Activated CD8-positive, alpha-beta memory T cell treated with anti-CD3 and anti-CD28 coated beads for 48 hours (primary cell): ENCODE data around the gene UNKL.
A peak's percentile ranks its signal among the peaks of the same experiment; 100 is the strongest.

ENCODE experiments used
- DNase-seq, 3 experiments: peaks; one replicate each; pipeline ENCODE4 v3.0.0-alpha.2; 2020; ENCODE audit warnings: low read depth in 2 of 3, low spot score in 2 of 3

The UNKL gene, protein sequence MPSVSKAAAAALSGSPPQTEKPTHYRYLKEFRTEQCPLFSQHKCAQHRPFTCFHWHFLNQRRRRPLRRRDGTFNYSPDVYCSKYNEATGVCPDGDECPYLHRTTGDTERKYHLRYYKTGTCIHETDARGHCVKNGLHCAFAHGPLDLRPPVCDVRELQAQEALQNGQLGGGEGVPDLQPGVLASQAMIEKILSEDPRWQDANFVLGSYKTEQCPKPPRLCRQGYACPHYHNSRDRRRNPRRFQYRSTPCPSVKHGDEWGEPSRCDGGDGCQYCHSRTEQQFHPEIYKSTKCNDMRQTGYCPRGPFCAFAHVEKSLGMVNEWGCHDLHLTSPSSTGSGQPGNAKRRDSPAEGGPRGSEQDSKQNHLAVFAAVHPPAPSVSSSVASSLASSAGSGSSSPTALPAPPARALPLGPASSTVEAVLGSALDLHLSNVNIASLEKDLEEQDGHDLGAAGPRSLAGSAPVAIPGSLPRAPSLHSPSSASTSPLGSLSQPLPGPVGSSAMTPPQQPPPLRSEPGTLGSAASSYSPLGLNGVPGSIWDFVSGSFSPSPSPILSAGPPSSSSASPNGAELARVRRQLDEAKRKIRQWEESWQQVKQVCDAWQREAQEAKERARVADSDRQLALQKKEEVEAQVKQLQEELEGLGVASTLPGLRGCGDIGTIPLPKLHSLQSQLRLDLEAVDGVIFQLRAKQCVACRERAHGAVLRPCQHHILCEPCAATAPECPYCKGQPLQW

DNA sequence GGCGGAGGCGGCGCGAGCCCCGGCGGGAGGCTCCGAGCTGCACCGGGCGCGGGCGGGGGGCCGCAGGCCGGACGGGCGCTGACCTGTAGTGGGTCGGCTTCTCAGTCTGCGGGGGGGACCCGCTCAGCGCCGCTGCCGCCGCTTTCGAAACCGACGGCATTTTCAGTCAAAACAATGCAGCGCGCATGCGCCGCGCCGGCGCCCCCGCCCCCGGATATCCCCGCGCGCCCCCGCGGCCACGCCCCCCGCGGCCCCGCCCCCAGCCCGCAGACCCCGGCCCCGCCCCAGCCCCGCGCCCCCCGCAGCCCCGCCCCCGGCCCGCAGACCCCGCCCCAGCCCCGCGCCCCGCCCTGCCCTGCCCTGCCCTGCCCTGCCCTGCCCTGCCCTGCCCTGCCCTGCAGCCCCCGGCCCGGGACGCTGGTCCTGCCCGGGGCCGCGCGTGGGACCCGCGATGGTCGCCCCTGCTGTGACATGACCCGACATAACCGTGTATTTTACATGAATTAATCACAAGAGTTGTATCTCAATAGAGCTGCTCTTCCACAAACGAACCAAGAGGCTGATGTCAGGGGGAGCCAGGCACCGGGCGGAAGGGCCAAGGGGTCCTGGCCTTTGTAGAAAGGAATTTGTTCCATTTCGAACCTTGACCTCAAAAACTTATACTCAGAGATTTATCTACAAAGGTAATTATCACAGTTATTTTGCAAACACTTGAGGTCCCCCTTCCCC lies at the start of gene UNKL:
Gene UNKL, minus strand, starts transcription at position 173 of the 729 bp plus-strand sequence. Its CDS starts 13 bp downstream, at position 160.
- DNase-seq, result peak; percentile 55 to 74 (median 56)

DNA sequence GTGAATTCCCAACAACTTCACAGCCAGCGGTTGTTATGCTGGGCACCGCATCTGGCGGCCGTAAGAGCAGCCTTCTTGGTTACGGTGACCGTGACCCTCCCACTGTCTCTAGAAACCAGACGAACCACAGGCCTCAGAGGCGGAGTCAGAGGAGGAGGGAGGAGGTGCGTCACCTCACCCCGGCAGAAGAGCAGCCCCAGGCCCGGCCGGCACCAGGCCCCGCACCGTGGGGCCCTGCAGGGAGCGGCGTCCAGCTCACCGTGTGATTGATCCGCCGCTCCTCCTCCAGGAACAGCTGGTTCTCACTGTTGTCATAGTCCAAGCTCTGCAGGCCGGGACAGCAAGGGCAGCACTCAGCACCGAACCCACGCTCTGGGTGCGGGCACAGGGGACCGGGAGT lies 46.6 kb upstream of the UNKL start:
- DNase-seq, result no peak

DNA sequence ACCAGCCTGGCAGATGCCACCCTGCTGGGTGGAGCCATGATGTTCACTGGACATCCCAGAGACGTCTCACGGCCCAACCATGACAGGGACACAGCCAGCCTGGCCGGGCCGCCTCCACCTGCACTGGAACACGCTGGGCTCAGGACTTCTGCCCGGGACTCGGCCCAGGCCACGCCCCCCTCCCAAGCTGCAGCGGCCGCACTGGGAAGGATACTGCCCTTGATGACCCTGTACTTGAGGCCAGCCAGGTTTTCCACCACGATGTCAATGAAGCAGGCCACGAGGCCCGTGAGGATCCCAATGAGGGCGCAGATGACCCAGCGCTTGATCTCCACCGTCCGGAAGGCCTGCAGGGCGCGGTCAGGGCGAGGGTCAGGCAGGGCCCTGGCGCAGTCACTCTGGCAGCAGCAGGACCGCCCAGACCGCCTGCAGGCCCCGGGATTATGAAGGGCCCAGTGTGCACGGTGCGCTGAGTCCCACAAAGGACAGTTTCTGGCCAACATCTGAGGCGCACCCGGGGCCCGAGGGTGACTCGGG lies 46.2 kb upstream of the UNKL start:
- DNase-seq, result no peak

DNA sequence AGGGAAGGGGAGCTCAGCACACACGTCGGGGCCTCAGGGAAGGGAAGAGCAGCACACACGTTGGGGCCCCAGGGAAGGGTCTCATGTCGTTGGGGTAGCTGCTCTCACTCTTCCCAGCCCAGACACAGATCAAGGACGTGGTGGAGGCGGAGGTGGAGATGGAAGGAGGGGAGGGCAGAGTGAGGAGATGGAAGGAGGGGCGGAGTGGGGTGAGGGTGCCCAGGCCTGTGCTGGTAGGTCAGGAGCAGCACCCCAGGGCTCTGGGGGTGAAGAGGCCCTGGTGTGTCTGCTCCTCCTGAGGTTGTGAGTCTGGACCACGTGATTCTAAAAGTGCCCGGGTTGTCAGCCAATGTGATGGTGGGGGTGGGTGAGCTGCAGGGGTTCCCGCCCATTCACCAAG lies 45.5 kb upstream of the UNKL start:
- DNase-seq, result no peak

DNA sequence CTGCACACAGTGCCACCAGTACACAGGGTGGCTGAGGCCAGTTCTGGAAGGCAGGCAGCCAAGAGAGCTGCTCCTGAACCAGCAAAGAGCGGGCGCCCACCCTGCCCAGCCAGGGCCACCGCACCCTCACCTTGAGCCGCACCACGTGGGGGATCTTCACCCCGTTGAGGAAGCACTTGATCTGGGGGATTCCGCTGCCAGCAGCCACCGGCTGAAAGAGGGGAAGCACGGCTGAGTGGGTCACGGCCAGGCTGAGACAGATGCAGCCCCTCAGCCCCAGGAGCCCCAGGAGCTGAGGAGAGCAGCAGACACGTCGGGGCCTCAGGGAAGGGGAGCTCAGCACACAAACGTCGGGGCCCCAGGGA lies 44.5 kb upstream of the UNKL start:
- DNase-seq, result no peak

DNA sequence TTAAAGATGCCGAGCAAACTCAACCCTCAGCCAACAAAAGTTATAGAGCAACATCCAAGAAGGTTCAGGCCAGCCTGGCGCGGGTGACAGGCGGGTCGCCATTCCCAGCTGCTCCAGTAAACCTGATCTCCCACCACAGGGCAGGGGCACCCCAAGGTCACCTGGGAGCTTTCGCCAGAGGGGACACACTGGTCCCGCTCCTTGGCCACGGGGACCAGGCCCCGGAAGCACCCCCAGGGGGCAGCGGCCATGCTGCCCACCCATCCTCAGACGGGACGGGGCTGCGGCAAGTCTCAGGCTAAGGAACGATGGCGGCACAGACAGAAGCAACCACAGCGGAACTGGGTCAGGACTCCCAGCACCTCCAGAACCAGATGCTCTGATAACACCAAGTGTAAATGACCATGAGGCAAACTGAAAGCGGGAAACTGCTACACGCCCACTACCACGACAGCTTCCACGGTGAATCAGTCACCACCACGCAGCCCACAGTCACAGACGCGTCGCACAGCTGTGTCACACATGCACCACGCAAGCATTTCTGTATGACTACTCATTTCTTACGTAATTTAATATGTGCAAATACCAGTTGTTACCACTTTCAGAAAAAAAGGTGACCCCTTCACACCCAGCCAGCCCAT lies 44.0 kb upstream of the UNKL start:
- DNase-seq, result peak in 1 of 3 experiments; percentile 17

DNA sequence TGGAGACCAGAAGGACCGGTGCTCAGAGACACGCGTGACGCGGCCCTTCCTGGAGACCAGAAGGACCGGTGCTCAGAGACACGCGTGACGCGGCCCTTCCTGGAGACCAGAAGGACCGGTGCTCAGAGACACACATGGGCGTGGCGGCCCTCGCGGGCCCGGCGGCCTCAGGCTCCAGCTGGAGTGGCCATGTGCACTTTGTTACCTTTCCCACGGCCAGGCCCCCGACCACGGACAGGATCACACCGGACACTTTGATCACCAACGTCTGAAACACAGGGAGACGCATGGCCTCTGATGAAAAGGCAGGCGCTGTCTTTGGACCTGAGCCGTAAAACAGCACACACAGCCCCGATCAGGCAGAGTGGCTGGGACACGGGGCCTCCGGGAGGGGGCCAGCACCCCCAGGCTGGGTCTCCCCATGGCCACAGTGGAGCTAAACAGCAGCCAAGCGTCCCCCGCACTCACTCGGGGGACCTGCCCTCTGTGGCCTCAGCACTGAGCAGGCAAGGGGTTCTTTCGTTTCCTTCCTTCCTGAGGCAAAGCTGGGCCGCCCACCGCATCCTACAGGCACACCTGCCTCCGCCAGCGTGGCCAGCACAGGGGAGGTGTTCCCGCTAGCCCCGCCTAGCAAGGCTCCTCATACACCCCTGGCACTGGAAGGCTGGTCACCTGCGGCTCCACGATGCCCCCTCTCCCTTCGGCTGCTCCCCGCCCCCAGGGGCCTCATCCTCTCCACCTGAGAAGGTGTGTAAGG lies 43.2 kb upstream of the UNKL start:
- DNase-seq, result no peak

DNA sequence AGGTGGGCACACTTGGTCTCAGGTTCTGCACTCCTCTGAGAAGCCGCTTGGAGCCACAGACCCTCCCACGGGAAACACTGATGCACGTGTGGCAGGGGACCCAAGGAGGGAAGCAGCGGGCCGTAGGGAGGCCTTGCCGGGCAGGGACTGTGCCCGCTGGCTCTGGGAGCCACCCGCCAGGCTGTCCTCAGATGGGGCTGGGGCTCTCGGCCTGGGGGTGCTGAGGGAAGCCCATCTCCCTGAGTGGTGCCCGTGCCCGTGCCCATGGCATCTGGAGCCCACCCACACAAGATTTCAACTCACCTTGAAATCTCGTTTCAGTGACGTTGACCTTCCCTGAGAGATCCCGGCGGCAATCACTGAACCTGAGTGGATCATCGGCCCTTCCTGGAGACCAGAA lies 42.4 kb upstream of the UNKL start:
- DNase-seq, result no peak

DNA sequence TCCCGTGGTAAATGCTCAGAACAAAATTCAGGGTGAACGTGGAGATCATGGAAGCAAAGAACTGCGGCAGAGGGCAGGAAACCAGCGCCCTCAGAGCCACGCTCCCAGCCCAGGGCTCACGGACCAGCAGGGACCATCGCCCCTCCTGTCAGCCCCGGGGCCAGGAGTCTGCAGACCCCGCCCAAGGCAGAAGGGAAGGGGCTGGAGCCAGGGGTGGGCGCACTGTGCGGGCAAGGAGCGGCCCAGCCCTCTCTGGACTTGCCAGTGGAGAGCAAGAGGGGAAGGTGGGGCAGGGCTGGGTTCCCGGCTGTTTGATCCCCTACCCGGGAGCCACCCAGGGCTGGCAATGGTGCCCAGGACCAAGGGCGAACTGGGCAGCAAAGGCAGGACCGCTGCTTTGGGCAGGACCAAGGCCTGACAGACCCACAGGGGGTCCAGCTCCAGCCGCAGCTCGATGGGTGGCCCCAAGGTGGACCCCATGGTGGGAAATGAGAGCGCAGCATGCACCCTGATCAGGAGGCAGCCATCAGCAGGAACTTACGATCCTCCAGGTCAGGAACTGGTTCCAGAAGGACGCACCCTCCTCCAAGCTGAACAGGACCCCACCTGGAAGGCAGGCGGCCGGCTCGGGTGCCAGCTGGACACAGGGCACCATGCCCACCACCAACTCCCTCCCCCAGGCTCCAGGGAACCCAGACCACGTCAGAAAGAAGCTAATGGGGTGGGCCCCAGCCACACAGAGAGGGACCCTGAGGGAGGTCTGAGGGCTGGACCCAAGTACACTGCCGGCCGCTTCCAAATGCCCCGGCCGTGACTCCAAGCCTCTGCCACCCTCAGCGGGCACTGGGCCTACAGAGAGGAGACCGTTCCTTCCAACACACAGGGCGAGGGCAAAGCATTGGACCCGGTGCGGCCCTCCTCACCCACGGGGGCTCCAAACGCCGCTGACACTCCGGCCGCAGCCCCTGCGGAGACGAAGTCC lies 41.0 kb upstream of the UNKL start:
- no peak for DNase-seq

DNA sequence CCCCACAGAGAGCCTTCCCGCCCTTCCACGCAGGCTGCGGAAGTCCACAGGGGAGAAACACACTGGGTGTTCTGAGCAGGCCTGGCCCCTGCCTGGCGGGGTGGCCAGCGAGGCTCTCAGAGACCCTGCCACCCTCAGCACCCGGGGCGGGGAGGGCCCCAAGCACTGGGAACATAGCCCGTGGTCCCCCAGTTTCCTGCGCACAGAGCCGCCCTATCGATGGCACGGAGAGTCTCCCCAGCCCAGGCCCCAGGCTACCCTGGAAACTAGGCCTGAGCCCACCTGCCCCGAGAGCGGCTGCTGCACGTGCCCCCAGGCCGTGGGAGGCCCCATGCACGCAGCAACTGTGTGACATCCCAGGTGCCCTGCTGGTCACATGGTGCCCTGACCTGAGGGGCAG lies 40.1 kb upstream of the UNKL start:
- DNase-seq, result no peak

DNA sequence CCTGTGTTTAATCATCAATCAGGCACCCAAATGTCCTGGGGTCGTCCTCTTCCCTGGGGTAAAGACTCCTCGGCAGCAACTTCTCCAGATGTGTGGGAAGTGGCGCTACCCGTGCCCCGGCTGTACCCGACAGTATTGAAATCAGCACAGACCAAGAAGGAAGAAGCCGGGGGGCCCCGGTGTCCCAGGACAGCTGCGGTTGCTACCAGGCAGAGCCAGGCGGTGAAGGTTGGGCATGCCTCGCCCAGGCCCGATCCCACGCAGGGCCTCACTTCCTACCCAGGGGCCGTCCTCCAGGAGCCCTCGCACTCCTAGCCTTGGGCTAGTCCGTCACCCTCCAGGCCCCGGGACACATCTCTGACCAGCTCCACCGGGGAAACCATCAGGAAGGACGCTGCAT lies 38.8 kb upstream of the UNKL start:
- DNase-seq, result no peak

DNA sequence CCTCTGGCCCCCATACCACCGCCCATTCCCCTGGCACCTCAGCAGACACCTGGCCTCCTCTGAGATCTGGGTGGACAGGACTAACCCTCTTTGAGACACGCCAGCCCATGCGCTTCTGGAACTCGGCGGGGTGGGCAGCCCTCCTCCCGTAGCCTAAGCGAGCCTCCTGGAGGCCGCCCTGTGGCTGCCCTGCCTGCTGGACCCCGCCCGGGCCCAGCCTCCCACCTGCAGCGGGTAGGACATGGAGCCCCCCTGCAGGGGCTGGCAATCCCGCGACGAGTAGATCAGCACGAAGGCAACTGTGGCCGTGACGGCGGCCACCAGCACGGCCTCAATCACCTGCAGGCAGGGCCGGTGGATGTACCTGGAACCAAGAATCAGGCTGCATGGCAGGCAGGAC lies 38.0 kb upstream of the UNKL start:
- DNase-seq, result no peak

DNA sequence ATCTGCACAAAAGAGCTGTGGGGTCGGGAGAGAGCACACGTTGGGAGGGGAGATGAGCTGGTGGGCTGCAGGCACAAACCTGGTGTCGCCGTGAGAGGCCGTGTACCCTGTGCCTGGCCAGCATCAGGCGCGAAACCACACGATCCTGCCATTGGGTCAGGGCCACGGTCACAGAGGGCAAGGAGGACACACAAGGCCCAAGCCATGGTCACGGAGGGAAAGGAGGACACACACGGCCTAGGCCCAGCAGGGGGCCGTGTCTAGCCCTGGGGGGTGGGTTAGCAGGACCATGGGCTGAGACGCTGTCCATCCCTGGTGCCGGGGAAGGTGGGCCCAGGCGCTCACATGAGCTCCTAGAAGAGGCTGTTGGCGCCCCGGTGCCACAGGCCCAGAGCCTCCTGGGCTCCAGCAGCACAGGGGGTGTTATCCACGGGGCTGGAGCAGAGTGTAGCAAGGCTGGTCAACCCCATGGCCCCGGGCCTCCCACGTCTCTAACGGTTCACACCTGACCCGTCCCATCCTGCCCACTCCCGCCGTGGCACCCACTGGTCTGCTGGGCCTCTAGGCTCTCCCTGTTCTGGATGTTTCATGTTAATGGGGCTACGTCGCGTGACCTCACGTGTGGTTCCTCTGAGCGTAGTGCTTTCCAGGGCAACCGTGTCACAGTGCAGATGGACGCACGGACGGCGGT lies 37.3 kb upstream of the UNKL start:
- no peak for DNase-seq

DNA sequence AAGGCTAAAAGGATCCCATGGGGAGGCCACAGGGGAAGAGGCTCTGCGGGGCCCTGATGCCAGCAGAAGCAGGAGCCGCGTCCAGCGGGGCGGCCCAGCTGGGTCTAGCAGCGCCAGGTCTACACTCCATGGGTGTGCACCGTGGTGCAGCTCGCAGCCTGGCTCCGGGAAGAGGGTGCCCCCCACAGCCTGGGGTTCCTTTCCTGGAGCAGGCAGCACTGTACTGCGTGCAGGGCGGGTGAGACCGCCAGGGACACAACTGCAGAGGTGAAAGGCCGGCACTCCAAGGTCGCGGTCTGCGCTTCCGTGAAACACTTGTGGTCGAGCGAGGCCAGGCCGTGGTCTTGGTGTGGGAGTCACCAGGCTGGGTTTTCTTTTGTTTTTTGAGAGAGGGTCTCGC lies 36.3 kb upstream of the UNKL start:
- DNase-seq, result no peak

DNA sequence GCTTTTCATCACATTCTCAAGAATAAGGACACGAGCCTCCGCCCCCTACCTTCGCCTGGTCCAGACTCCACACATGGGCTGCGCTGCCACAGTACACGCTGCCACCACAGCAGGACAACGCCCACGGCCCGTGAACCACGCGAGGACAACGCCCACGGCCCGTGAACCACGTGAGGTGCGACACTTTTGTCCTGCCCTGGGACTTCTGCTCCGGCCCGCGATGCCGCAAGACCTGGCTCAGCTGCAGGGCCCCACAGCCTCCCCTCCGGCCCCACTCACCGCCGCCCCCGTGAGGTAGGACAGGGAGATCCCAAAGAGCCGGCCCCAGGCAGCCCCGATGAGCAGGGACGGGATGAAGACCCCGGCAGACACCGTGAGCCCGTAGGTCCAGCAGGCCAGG lies 35.7 kb upstream of the UNKL start:
- no peak for DNase-seq

DNA sequence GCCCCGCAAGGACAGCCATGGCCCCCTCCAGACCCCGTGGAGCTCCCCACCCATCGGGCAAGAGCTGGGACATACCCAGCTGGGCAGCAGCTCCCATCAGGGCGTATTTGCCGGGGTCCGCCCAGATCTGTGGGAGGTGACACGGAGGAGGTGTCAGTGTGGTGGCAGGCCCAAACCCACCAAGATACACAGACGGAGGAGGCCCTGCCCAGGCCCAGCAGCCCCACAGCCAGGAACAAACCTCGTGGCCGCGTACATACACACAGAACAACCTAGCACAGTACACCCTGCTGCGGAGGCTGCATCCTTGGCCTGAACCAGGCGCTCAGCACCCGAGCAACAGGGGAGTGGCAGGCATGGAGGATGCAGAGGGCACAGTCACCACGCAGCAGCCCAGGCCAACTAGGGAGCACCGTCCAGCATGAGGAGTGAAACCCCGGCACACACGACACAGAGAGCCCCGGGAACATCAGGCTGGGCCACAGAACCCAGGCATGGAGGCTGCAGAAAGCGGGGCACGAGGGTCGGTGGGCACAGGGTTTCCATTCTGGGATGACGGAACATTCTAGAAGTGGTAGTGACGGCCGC lies 34.8 kb upstream of the UNKL start:
- no peak for DNase-seq

DNA sequence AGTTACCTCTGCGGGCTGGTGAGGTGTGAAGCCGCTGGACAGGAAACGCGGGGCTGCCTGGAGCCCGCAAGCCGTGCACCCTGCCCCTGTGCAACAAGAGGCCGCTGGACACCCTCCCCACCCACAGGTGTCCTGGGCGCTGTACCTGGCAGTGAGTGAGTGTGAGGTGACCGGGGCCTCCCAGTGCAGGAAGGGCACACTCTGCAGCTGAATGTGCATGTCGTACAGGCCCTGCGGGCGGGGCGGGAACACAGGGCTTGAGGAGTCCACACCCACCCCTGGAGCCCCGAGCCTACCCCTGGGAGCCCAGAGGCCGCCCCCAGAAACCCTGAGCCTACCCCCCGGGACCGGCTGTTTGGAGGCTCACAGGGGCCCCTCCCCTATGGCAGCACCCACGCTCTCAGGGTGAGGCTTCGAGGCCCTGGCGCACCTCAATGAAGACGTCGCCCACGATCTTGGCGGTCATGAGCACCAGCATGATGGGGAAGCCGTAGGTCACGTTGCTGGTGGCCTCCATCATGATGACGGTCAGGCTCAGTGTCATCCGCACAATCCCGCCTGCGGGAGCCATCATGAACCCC lies 34.1 kb upstream of the UNKL start:
- DNase-seq, result no peak

DNA sequence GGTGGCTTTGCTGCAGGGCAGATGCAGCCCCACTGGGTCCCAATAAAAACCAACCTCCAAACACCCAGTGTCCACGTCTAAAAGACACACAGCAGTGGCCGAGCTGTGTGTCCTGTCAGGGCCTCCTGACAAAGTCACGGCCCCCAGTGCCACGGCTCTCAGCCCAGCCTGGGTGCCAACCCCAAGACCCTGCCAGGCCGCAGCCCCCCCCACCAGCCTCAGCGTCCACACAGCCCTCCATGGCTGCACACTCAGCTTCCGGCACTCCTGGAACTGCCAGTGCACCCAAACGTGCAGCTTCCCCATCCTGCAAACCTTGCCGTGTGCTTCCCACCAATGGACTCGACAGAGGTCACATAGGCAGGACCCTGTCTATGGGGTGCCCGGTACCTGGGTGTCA lies 33.5 kb upstream of the UNKL start:
- DNase-seq, result no peak
